IPS-11a (cell line): ENCODE data around the gene BASP1.
"Not testable (repeated sequence)": the region's sequence is repeated elsewhere in the genome, so short reads cannot be mapped to it uniquely, and the experiment has no call there.

Experiments
- H3K4me3 ChIP-seq: one replicate; pipeline ENCODE4 v1.5.1; 2013; ENCODE audit warnings: low read depth, low read length, control low read depth

The BASP1 gene

DNA sequence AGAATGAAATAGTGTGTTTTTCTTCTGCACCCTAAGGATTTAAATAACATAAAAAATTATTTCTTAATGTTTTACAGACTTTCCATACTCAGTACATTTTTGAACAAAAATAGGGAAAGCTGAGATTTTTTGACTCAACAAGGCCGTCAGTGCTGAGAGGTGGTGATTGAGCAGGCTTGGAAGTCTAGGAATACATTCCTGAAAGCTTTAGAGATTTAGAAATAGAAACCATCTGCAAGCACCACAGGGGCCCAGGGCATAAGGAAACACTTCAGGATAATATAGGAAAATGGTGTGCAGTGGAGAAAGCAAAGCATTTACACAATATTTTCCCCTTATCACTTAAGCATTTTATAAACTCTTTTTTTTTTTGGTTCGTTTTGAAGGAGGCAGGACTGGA is 5.2 kb downstream of the BASP1 start:
- H3K4me3 ChIP-seq, result no peak overlapping the region

DNA sequence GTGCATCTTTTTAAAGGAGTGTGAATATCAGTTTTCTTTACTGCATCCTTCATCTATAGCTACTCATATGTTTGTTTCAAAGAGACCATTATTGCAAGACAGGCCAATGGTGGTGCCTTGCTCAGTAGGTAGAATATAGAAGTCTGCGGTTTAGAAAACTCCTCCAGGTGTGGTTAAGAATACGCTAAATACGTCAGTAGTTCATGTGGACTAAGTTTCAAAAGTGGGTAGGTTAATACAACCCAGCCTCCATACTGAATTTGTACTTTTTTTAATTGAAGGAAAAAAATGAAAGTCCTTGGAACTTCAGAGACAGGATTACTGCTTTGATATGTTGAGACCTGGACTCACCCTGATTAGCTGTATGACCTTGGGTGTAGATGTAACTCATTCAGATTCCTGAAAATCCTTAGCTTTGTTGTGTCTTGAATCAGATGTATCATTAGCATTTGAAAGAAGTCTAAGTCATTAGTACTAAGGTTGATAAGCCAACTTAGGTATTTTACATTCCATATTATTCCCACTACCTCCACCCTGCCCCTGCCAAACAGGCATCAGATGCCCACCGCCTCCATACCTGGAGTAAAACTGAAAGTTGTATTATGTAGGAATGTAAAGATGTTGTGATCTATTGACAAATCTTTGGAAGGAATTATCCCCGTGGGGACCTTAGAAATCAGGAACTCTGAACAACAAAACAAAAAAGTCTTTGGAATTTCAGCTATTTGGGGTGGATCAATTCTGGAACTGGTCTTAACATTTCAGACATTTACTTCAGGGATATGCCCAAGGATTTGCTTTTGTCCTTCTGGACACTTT is 6.1 kb downstream of the BASP1 start:
- H3K4me3 ChIP-seq, result no peak overlapping the region

DNA sequence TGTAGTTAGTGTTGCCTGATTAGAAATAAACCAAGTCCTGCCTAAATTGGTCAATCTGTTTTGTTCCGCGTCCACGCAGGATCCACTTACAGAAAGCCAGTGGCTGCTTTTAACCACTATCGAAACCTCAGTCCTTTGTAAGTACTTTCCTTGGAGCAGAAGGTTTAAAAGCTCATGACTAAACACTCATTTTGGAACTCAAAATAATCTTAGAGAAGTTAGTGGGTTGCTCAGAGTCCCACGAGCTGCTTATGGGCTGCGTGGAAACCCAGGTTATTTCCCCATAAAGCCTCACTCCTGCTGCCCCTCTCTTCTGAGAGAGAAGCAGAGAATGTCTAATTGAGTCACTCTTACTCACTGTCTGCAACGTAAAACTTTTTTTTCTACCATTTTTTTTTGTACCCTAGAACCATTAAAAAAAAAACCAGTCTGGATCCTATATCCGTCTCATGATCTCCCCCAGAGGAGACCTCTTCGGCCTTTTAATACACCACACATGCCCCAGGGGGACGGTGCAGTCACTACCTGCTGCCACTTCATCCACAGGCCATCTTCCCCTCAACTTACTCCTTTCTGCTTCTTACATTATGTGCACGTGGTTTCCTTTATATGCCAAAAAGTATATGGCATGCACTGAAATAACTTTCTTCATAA is 7.6 kb downstream of the BASP1 start:
- H3K4me3 ChIP-seq, result no peak overlapping the region

DNA sequence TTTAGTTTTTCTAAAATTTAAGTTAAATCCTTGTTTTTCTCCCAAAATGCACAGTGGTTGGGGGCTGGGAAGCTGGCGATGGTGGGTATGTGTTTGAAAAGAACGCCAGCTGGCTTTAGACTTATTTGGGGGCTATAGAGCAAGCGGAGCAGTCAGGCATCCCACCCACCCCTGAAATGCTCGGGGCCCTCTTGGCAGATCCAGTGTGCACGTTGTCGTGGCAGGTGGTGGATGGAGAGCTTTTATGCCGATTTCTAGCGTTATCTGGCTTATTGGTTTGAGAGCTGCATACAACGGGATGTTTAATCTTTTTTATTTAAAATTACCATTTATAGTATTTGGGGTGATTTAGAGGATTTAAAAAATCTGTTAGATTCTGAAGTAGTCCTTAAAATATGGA is 8.1 kb downstream of the BASP1 start:
- H3K4me3 ChIP-seq, result no peak overlapping the region

DNA sequence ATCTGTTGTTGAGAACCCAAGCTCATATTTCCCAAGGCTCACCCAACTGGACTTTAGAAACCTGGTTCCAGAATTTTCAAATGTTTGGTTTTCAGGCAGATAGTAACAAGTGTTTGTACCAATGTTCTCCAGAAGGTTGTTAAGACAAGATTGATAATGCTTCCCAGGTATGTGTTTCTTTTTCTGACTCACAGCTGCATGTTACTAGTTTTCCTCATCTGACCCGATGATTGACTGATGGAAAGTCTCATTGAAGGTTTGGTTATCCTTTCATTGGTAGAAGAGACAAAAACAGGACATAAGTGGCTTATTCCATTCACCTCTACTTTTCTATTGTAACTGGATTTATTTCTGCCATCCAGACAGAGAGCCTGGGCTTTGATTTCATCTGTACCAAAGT is 10.4 kb downstream of the BASP1 start:
- no peak overlapping the region for H3K4me3 ChIP-seq

DNA sequence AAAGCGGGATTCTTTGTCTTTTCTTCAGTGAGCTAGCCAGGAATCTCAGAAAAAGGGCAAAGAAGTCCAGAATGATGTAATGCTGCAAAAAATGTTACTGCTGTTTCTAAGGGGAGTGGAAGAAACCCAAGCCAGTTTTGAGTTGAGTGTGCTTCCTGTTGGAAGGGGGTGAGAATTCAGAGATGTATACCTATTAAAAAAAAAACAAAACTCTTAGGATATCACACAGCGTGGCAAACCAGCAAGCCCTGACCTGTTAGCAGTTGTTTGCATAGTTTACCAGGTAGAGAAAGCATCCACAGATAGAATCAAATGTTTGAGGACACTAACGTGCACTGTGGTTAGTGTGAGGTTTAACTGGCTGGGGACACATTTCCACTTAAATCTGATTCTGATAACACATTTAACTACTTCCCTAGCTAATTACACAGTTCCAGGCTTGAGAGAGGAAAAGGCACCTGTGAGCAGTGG is 11.4 kb downstream of the BASP1 start:
- H3K4me3 ChIP-seq, result no peak overlapping the region

DNA sequence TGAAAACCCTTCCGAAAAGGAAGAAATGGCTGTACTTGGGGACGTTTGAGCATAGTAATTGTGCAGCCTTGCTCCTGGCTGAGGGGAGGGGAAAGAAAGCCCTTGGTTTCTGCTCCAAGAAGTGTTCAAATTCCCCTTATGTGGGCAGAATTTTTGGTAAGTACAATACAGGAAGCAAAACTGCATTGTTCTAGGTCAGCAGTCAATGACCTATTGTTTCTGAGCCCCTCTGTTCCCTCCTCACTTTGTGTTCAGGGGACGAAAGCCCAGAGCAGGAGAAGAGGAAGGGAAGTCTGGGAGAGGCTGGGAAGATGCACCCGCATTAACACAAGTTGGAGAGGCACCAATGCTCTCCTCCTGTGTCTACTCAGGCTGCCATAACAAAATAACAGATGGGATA is 11.9 kb downstream of the BASP1 start:
- no peak overlapping the region for H3K4me3 ChIP-seq

DNA sequence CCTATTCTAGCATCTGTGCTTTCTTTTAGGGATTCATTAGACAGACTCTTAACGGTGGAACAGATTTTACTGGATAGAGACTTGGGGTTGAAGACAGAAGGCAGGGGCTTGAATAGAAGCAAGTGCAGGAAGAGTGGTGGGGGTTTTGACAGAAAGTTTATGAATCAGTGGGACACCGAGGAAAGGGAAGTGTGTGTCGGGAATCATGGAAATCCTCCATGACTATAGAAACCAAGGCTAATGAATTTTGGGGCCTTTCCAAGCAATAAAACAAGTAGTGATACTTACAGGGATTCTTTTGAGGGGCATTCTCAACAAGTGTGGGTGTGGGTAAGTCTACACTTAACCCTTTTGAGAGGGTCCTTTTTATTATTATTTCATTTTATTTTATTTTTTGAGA is 12.8 kb downstream of the BASP1 start:
- H3K4me3 ChIP-seq, result no peak overlapping the region

DNA sequence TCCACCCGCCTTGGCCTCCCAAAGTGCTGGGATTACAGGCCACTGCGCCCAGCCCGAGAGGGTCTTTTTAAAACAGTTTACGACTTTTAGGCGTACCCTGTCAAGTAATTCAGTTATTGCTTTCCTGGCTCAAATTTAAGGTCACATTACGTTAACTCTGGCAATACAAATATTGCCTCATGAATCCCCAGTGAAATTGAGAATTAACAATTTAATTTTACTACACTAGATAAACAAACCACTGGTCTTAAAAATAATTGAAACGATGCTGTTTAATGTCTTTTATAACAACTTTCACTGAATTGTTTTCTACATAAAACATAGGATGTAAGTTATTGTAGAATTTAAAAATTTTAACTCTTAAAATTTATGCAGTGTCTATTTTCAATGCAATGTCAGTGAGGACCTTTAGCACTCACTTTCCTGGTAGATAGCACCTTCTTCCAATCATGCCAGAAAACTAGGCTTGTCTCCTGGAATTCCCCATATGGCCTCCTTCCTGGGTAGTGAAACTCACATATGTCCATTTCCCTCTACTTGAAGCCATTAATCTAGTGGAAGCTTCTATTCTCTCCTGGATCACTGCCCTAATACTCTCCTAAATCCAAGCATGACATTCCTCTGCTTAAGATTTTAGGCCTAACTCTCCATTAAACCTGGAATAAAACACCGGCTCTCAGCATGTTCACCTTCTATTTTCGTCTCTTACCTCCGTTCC is 13.5 kb downstream of the BASP1 start:
- no peak overlapping the region for H3K4me3 ChIP-seq

DNA sequence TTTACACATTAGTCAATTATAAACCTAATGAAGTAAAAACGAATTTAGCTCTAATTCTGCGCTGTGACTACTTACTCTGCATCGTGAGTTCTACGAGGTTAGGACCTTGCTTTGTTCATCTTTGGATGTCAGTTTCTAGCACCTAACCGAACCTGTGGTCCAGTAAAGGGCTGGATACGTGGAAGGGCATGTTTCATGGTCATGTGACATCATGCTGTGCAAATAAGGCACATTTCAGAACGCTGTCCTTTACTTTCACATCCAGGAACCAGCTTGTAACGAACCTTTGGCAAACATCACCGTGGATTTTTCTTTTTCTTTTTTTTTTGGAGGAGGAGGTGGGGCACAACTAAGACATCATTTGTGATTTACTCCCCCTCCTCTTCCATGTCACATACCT is 15.0 kb downstream of the BASP1 start:
- H3K4me3 ChIP-seq, result no peak overlapping the region

DNA sequence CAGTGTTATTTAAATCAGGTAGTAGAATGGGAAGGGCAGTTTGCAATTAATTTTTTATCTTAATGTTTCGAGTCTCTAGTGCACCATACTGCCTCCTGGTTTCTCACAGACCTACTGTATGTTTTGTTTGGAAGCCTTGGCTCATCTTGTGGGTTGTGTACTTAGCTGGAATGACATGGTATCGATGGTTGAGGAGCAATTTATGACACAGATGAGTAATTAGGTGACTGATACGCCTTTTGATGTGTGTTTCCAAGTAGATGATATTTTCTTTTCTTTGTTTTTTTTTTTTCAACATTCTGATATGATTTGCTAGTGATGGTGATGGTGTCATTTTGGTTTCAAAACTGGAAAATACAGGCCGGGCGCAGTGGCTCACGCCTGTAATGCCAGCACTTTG is 16.1 kb downstream of the BASP1 start:
- no peak overlapping the region for H3K4me3 ChIP-seq

DNA sequence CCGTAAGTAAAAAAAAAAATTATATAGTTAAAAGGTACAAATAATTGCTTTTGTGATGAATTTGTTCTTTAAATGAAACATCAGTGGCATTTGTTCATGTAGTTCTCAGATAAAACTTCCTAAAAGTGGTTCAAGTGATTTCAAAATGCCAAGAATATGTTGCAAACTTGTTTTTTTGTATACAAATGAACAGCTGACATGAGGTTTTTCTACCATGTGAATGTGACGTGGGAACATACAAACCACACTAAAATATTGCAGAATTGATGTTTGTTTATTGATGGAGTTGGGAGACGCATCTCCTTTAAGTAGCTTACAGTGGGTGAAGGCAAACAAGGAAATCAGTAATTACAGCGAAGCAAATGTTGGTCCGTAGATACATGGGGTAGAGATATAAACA is 16.9 kb downstream of the BASP1 start:
- H3K4me3 ChIP-seq, result no peak overlapping the region

DNA sequence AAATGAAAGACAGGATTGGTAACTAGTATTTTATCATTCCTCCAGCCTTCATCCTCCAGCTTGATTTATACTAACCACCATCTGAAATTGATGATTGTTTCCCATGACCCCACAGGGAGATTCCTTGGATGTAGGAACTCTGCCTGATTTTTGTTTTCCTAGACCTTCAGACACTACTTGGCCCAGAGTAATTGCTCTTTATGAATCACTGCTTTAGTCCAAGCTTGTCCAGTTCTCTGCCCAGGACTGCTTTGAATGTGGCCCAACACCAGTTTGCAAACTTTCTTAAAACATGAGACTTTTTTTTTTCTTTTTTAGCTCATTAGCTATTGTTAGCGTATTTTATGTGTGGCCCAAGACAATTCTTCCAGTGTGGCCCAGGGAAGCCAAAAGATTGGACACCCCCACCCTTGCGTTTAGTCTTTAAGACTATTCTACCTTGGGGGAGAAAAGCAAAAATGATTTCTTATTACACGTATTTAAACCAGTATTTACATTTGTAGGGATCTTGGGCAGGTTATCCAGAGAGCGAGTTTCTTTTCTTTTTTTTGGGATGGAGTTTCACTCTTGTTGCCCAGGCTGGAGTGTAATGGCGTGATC is 18.4 kb downstream of the BASP1 start:
- H3K4me3 ChIP-seq, result no peak overlapping the region

DNA sequence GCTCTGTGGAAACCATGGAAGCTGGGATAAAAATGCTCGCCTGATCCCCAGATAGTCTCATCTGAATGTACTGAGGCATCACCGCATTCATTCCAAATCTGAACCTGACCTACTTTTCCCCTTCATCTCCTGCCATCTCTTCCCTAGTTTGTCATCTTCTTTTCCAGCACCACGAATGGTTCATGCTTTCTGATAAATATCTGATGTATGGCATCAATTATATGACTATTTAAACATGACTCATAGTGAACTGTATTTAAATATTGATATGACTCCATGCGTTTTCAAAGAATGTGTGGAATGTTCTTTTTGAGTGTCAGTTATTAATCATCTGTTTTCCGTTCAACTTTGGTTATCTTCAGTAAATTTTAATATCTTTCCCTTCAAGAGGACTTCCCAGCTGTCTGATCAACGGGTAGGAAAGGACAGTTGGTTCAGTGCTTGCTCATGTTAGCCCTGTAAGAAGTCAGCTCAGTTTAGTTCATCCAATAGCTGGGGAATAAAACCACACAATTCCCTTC is 21.1 kb downstream of the BASP1 start:
- H3K4me3 ChIP-seq, result no peak overlapping the region

DNA sequence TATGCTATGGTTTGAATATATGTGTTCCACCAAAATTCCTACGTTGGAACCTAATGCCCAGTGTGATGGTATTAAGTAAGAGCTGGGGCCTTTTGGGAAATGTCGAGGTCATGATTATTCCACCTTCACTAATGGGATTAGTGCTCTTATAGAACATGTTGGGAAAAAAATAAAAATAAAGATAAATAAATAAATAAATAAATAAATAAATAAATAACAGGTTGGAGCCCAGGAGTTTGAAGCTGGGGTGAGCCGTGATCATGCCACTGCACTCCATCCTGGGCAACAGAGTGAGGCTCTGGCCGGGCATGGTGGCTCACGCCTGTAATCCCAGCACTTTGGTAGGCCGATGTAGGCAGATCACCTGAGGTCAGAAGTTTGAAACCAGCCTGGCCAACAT is 22.5 kb downstream of the BASP1 start:
- no peak overlapping the region for H3K4me3 ChIP-seq

DNA sequence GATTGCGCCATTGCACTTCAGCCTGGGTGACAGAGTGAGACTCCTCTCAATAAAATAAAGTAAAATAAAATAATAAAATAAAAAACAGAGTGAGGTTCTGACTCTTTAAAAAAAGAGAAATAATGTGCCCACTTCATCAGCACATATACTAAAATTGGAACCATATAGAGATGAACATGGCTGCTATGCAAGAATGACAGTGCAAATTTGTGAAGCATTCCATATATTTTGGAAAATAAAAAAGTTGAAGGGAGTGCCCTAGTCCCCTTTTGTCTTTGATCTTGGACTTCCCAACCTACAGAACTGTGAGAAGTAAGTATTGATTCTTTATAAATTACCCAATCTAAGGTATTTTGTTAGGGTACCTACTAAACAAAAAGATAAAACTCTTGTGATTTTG is 23.1 kb downstream of the BASP1 start:
- H3K4me3 ChIP-seq, result no peak overlapping the region

DNA sequence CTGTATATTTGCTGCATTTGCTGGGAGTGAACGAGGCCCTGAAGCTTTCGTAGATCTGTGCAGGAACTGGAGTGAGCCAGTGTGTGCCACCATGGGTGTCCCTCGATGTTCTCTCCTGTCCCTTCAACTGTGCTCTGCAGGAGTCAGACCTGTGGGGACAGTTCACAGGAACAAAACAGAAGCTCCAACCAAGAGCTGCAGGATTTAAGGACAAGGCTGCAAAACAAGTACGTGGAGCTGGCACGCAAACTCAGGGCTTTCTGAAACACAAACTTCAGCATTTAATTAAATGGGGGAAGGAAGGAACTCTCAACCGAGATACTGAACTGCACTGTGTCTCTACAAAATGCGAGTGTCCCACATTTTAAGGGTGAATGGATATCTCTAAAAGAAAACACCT is 24.2 kb downstream of the BASP1 start:
- no peak overlapping the region for H3K4me3 ChIP-seq

DNA sequence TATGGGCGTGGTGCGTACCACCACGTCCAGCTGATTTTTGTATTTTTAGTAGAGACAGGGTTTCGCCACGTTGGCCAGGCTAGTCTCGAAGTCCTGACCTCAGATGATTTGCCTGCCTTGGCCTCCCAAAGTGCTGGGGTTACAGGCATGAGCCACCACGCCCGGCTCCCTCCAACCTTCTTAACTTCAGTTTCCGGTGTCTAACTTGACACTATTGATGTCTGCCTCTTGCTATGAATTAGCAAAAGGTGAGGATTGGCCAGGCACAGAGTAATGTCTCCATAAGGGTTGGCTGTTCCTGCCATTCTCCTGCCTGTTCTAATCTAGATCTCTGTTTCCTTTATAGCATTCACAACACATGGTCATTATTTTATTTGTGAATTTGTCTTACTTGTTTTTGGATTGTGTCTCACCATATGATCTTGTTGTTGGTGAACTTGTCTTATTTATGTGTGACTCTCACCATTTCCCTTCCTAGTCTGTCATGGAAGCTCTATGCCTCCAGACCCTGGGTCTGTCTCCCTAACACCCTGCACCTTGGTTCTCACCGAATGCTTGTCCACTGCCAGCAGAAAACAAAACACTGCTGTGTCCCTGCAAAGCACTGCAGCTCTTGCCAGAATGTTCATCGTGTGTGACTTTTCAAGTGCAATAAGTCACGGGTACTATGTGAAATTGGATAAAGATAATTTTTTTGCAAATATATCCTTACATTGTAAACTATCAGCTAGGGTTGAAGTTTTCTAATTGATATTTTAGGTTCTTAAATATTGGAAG is 26.0 kb downstream of the BASP1 start:
- H3K4me3 ChIP-seq, result no peak overlapping the region

DNA sequence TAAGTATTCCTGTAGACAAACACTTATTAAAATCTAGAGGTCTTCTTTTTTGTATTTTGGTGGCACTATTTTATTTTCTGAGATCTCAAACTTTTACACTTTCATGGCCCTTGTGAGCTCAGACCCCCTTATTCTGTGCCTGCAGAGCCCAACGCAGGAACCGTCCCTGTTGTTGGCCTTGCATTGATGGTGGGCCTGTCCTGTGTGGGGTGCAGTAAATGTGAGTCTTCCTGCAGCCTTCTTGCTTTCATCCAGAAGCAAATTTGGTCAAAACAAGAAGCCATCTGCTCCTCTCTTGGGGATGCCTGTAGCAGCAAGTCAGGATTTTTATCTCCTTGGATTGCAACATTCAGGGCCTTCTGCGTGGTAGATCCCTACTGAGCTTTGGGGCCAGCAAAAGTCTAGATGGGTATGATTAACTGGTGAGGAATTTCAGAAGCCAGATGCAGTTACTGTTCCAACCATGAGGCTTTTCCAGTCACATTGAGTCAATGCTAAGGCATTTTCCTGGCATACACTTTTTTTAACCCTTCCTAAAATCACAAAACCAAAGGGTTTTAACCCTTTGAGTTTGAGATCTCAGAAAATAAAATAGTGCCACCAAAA is 31.7 kb downstream of the BASP1 start:
- no peak overlapping the region for H3K4me3 ChIP-seq

DNA sequence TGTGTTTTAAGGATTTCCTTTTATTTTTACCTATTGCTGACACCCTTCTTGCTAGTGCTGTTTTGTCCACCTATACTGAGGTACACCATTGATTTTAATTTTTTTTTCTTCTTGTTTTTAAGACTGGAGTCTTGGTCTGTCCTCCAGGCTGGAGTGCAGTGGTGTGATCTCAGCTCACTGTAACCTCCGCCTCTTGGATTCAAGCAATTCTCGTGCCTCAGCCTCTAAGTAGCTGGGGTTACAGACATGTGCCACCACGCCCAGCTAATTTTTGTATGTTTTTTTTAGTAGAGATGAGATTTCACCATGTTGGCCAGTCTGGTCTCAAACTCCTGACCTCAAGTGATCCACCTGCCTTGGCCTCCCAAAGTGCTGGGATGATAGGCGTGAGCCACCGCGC is 32.4 kb downstream of the BASP1 start:
- not testable (repeated sequence) for H3K4me3 ChIP-seq
